Mesenchymal stem cell (in vitro differentiated cells and primary cell): ENCODE data around the gene KIAA1614.

ENCODE experiments used
- DNase-seq: peaks from one replicate; pipeline ENCODE4 v3.0.0-alpha.2; 2013
- H2AFZ ChIP-seq: one replicate; pipeline ENCODE4 v1.6.1; 2013; ENCODE audit warnings: low read depth, mild to moderate bottlenecking, control low read depth, inconsistent platforms, low read length, moderate library complexity
- H2AK5ac ChIP-seq: 2 replicates; pipeline ENCODE4 v1.6.1; 2013; ENCODE audit warnings: low read length, moderate library complexity, mild to moderate bottlenecking, inconsistent platforms; ENCODE audit not compliant: severe bottlenecking
- H2BK120ac ChIP-seq: one replicate; pipeline ENCODE4 v1.6.1; 2013; ENCODE audit warnings: low read depth, mild to moderate bottlenecking, inconsistent platforms, low read length, moderate library complexity
- H2BK12ac ChIP-seq, 2 experiments: one replicate each; pipeline ENCODE4 v1.6.1; 2013; ENCODE audit warnings: inconsistent platforms in 2 of 2, low read length in 2 of 2, mild to moderate bottlenecking in 2 of 2, moderate library complexity in 2 of 2, control low read depth in 1 of 2
- H2BK15ac ChIP-seq: one replicate; pipeline ENCODE4 v1.6.1; 2013; ENCODE audit warnings: mild to moderate bottlenecking, low read depth, inconsistent platforms; ENCODE audit not compliant: poor library complexity, severe bottlenecking
- H2BK5ac ChIP-seq: 2 replicates; pipeline ENCODE4 v1.6.1; 2013; ENCODE audit warnings: low read depth, mild to moderate bottlenecking, low read length, control low read depth, inconsistent platforms; ENCODE audit not compliant: poor library complexity, severe bottlenecking
- H3K14ac ChIP-seq, 2 experiments: one replicate each; pipeline ENCODE4 v1.6.1; 2013; ENCODE audit warnings: inconsistent platforms in 2 of 2, low read length in 2 of 2, control low read depth in 1 of 2, mild to moderate bottlenecking in 1 of 2, moderate library complexity in 1 of 2
- H3K18ac ChIP-seq, 2 experiments: one replicate each; pipeline ENCODE4 v1.6.1; 2013; ENCODE audit warnings: inconsistent platforms in 2 of 2, low read length in 2 of 2, control low read depth in 1 of 2, low read depth in 1 of 2, mild to moderate bottlenecking in 1 of 2
- H3K23ac ChIP-seq, 2 experiments: one replicate each; pipeline ENCODE4 v1.6.1; 2013; ENCODE audit warnings: inconsistent platforms in 2 of 2, low read length in 2 of 2, mild to moderate bottlenecking in 2 of 2, moderate library complexity in 2 of 2, control low read depth in 1 of 2
- H3K27ac ChIP-seq: 2 replicates; pipeline ENCODE4 v1.5.1; 2013; ENCODE audit warnings: mild to moderate bottlenecking, moderate library complexity, low read length, control low read depth, inconsistent platforms; ENCODE audit not compliant: poor library complexity, severe bottlenecking
- H3K27me3 ChIP-seq, 2 experiments: 2 replicates each; pipeline versions ENCODE4 v1.6.1 to v1.7.0; 2013; ENCODE audit warnings: low read length in 2 of 2, mild to moderate bottlenecking in 2 of 2, moderate library complexity in 2 of 2, control low read depth in 1 of 2, inconsistent platforms in 1 of 2; ENCODE audit not compliant: control insufficient read depth in 1 of 2, insufficient read depth in 1 of 2
- H3K36me3 ChIP-seq, 2 experiments: 2 replicates each; pipeline versions ENCODE4 v1.6.1 to v1.7.0; 2013; ENCODE audit warnings: low read length in 2 of 2, control low read depth in 1 of 2, inconsistent platforms in 1 of 2, low read depth in 1 of 2, mild to moderate bottlenecking in 1 of 2; ENCODE audit not compliant: insufficient read depth in 2 of 2, control insufficient read depth in 1 of 2
- H3K4ac ChIP-seq, 2 experiments: one replicate each; pipeline ENCODE4 v1.6.1; 2013; ENCODE audit warnings: inconsistent platforms in 2 of 2, low read length in 2 of 2, mild to moderate bottlenecking in 2 of 2, moderate library complexity in 2 of 2, control low read depth in 1 of 2, low read depth in 1 of 2
- H3K4me1 ChIP-seq: 2 replicates; pipeline ENCODE4 v1.6.1; 2013; ENCODE audit warnings: low read depth, low read length, control low read depth; ENCODE audit not compliant: control insufficient read depth, insufficient read depth
- H3K4me2 ChIP-seq: 2 replicates; pipeline ENCODE4 v1.6.1; 2013; ENCODE audit warnings: low read length, mild to moderate bottlenecking, inconsistent platforms; ENCODE audit not compliant: poor library complexity, severe bottlenecking
- H3K4me3 ChIP-seq, 2 experiments: 2 replicates each; pipeline versions ENCODE4 v1.5.1 to v1.7.0; 2013; ENCODE audit warnings: low read length in 2 of 2, mild to moderate bottlenecking in 2 of 2, control low read depth in 1 of 2, low read depth in 1 of 2; ENCODE audit not compliant: insufficient read depth in 1 of 2
- H3K79me1 ChIP-seq: replicated peaks from 2 replicates; pipeline ENCODE4 v1.6.1; 2013; ENCODE audit warnings: mild to moderate bottlenecking, control low read depth, low read length, inconsistent platforms; ENCODE audit not compliant: poor library complexity, severe bottlenecking
- H3K9ac ChIP-seq: 2 replicates; pipeline ENCODE4 v1.7.0; 2013; ENCODE audit warnings: mild to moderate bottlenecking, low read length, moderate library complexity
- H3K9me3 ChIP-seq: 2 replicates; pipeline ENCODE4 v1.7.0; 2013; ENCODE audit warnings: mild to moderate bottlenecking, low read length; ENCODE audit not compliant: control insufficient read depth
- H4K8ac ChIP-seq: one replicate; pipeline ENCODE4 v1.6.1; 2013; ENCODE audit warnings: inconsistent platforms, mild to moderate bottlenecking, low read length, moderate library complexity
- H4K91ac ChIP-seq: one replicate; pipeline ENCODE4 v1.6.1; 2013; ENCODE audit warnings: mild to moderate bottlenecking, low read length, inconsistent platforms
- WGBS: methylation state at CpG from one replicate; pipeline ENCODE4 v1.1.7; 2013; ENCODE audit warnings: mixed read lengths; 5-methylcytosine and 5-hydroxymethylcytosine counted together

KIAA1614 gene

GRCh38 chr1:180948641-180949615 lies 36.2 kb downstream of the KIAA1614 start:
- Histone ChIP-seq H3K4ac (no peak overlapping the region), H2BK120ac (no peak overlapping the region), H3K9me3 (peaks cover 16% of the 10 kb centered on the region), H3K14ac (no peak overlapping the region), H2AFZ (no peak overlapping the region), H3K4me2 (no peak overlapping the region), H3K4me1 (peaks cover 9% of the 10 kb centered on the region), H2BK15ac (no peak overlapping the region), H3K18ac (no peak overlapping the region), H3K27ac (no peak overlapping the region), H3K79me1 (peaks cover 3% of the 10 kb centered on the region), H3K9ac (no peak overlapping the region), H3K36me3 (peaks cover 60 to 75% of the 10 kb centered on the region in 2 experiments), H4K91ac (no peak overlapping the region), H2BK5ac (no peak overlapping the region), H2BK12ac (no peak overlapping the region), H3K4me3 (no peak overlapping the region), H3K23ac (no peak overlapping the region), H3K27me3 (no peaks in the 10 kb centered on the region), H4K8ac (no peak overlapping the region), H2AK5ac (no peak overlapping the region)
- 86% methylated on average over 25 of the region's 26 CpGs for WGBS
- no peak for DNase-seq

- Histone ChIP-seq H2AFZ (no peak overlapping the region), H3K36me3 (peaks cover 53 to 77% of the 10 kb centered on the region in 2 experiments), H3K27me3 (no peaks in the 10 kb centered on the region), H4K91ac (no peak overlapping the region), H3K23ac (no peak overlapping the region), H3K4me2 (no peak overlapping the region), H2BK15ac (no peak overlapping the region), H4K8ac (no peak overlapping the region), H3K27ac (no peak overlapping the region), H2AK5ac (no peak overlapping the region), H3K14ac (no peak overlapping the region), H3K4me1 (peaks cover 14% of the 10 kb centered on the region), H3K4ac (no peak overlapping the region), H2BK12ac (no peak overlapping the region), H2BK5ac (no peak overlapping the region), H3K9ac (no peak overlapping the region), H3K79me1 (peaks cover 3% of the 10 kb centered on the region), H2BK120ac (no peak overlapping the region), H3K18ac (no peak overlapping the region), H3K4me3 (no peak overlapping the region), H3K9me3 (peaks cover 16% of the 10 kb centered on the region)
- 98% methylated on average over 4 of the region's 4 CpGs for WGBS
- no peak for DNase-seq
Observed at GRCh38 chr1:180949616-180950000, 36.9 kb downstream of the KIAA1614 start.

GRCh38 chr1:180950321-180950720 lies 37.6 kb downstream of the KIAA1614 start:
- no peak overlapping the region for H2AK5ac ChIP-seq
- H2BK15ac ChIP-seq: no peak overlapping the region
- H3K14ac ChIP-seq: no peak overlapping the region
- H2BK5ac ChIP-seq: no peak overlapping the region
- H3K9me3 ChIP-seq: peaks cover 16% of the 10 kb centered on the region
- no peak overlapping the region for H3K27ac ChIP-seq
- H2AFZ ChIP-seq: no peak overlapping the region
- peaks cover 3% of the 10 kb centered on the region for H3K79me1 ChIP-seq
- DNase-seq: no peak
- H4K8ac ChIP-seq: no peak overlapping the region
- WGBS: 95% methylated on average over 12 of the region's 12 CpGs
- no peak overlapping the region for H2BK12ac ChIP-seq
- no peak overlapping the region for H3K4me2 ChIP-seq
- H3K18ac ChIP-seq: no peak overlapping the region
- peaks cover 46 to 72% of the 10 kb centered on the region in 2 experiments for H3K36me3 ChIP-seq
- H3K23ac ChIP-seq: no peak overlapping the region
- no peak overlapping the region for H3K9ac ChIP-seq
- H4K91ac ChIP-seq: no peak overlapping the region
- H2BK120ac ChIP-seq: no peak overlapping the region
- no peaks in the 10 kb centered on the region for H3K27me3 ChIP-seq
- H3K4me3 ChIP-seq: no peak overlapping the region
- peaks cover 14% of the 10 kb centered on the region for H3K4me1 ChIP-seq
- H3K4ac ChIP-seq: no peak overlapping the region

- DNase-seq: no peak
- H3K4me3 ChIP-seq: no peak overlapping the region
- H2BK5ac ChIP-seq: no peak overlapping the region
- no peak overlapping the region for H2AK5ac ChIP-seq
- H2AFZ ChIP-seq: no peak overlapping the region
- H2BK120ac ChIP-seq: no peak overlapping the region
- H3K36me3 ChIP-seq: peaks cover 38 to 67% of the 10 kb centered on the region in 2 experiments
- H3K79me1 ChIP-seq: peaks cover 7% of the 10 kb centered on the region
- H3K18ac ChIP-seq: no peak overlapping the region
- H4K91ac ChIP-seq: no peak overlapping the region
- no peaks in the 10 kb centered on the region for H3K27me3 ChIP-seq
- H2BK12ac ChIP-seq: no peak overlapping the region
- H3K27ac ChIP-seq: no peak overlapping the region
- 93% methylated on average over 11 of the region's 11 CpGs for WGBS
- no peak overlapping the region for H4K8ac ChIP-seq
- no peak overlapping the region for H3K4me2 ChIP-seq
- H3K4ac ChIP-seq: no peak overlapping the region
- H2BK15ac ChIP-seq: no peak overlapping the region
- peaks cover 17% of the 10 kb centered on the region for H3K4me1 ChIP-seq
- no peak overlapping the region for H3K9ac ChIP-seq
- H3K14ac ChIP-seq: no peak overlapping the region
- no peak overlapping the region for H3K23ac ChIP-seq
- H3K9me3 ChIP-seq: peaks cover 8% of the 10 kb centered on the region
Observed at GRCh38 chr1:180951186-180951745, 38.6 kb downstream of the KIAA1614 start.
